Non-pigmented ciliary epithelial cell (primary cell): ENCODE measurements around the gene TPSB2.
"Not testable (repeated sequence)": the region's sequence is repeated elsewhere in the genome, so short reads cannot be mapped to it uniquely, and the experiment has no call there.

Source experiments
- DNase-seq: peaks from one replicate; pipeline ENCODE4 v3.0.0-alpha.2; 2010; ENCODE audit warnings: low read depth

The TPSB2 gene

GRCh38 chr16:1230084-1230470, at the start of gene TPSB2:
TSS of gene TPSB2 (minus strand) at chr16:1230184. CDS start at chr16:1229951, 233 bp downstream.
- DNase-seq, result not testable (repeated sequence)

- no peak for DNase-seq
Observed at GRCh38 chr16:1279081-1279944, 49.3 kb upstream of the TPSB2 start.

- DNase-seq, result no peak
Observed at GRCh38 chr16:1278477-1278876, 48.5 kb upstream of the TPSB2 start.

GRCh38 chr16:1277617-1278282, 47.8 kb upstream of the TPSB2 start:
- no peak for DNase-seq

- no peak for DNase-seq
Observed at GRCh38 chr16:1277151-1277598, 47.2 kb upstream of the TPSB2 start.

- no peak for DNase-seq
Observed at GRCh38 chr16:1276580-1276878, 46.5 kb upstream of the TPSB2 start.

GRCh38 chr16:1275791-1276579, 46.0 kb upstream of the TPSB2 start:
- DNase-seq, result no peak

DNA sequence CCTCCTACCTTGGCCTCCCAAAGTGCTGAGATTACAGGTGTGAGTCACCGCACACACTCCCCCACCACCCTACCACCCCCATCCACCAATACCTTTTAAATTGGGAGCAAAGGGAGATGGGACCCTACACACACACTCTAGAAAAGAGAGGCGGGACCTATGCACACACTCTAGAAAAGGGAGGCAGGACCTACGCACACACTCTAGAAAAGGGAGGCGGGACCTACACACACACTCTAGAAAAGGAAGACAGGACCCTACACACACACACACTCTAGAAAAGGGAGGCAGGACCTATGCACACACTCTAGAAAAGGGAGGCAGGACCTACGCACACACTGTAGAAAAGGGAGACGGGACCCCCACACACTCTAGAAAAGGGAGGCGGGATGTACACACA, 44.8 kb upstream of the TPSB2 start:
- DNase-seq, result no peak

DNA sequence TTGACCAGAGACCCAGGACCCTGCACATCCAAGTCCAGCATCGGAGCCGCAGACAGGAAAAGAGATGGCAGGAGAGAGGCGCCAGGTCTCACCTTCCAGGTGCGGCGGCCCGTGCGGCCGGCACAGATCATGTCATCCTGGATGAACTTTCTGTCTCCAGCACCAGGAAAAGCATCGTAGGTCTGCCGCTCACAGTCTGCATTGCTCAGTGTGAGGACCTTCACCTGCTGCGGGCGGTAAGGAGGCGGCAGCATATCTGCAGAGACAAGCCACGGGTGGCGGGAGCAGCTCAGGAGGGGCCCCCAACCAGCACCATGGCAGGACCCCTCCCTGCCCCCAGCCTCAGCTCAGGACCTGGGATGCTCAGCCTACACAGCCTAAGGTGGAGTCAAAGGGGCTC, 43.8 kb upstream of the TPSB2 start:
- DNase-seq, result no peak

DNA sequence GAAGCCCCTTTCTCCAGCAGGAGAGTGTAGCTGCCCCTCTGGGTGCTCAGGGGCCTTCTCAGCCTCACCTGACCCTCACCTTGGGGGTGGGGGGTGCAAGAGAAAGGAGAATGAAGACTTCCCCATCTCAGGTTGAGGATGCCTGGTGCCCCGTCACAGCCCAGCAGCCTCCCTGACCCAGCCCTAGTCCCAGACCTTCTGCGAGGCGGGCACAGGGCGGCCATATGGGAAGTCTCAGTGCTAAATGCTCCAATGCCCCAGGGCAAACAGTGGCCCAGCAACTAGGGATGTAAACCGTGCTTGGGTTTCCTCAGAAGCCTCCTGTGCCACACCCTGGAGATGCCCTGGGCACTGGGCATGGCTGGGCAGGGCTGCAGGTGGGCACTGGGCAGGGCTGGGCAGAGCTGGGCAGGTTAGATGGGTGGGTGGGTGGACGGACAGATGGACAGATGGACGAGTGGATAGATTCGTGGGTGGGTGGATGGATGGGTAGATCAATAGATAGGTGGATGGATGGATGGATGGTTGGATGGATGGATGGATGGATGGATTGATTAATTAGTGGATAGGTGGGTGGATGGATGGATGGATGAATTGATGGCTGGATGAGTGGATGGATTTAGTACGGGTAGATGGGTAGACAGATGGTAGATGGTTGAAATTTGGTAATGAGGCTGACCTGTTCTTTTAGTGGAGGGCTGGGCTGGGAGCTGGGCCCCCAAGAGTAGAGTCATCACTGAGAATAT, 42.6 kb upstream of the TPSB2 start:
- DNase-seq, result no peak

DNA sequence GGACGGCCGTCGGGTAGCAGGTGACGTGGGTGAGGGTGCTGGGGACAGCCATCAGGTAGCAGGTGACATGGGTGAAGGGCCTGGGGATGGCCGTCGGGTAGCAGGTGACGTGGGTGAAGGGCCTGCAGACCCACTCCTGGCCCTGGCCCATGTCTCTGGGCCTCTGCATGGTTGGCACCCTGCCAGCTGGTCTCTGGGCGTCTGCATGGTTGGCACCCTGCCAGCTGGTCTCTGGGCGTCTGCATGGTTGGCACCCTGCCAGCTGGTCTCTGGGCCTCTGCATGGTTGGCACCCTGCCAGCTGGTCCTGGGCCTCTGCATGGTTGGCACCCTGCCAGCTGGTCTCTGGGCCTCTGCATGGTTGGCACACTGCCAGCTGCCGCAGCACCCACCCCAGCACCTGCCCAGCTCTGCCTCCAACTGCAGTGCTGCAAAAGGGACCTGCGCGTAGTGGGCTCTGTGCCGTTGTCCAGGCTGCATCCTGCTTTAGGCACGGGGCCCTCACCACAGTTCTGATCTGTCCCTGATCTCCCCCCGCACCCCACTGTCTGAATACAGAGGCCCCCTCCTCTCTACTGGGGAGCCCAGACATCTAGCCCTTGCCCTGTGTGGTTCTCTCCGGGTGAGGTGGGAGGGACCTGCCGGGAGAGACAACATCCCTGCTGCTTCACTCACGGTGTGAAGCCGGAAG, 41.9 kb upstream of the TPSB2 start:
- not testable (repeated sequence) for DNase-seq

GRCh38 chr16:1271380-1271723, 41.4 kb upstream of the TPSB2 start:
- DNase-seq, result no peak

- not testable (repeated sequence) for DNase-seq
Observed at GRCh38 chr16:1269418-1269817, 39.4 kb upstream of the TPSB2 start.

- no peak for DNase-seq
Observed at GRCh38 chr16:1265826-1266225, 35.8 kb upstream of the TPSB2 start.

GRCh38 chr16:1265090-1265630, 35.2 kb upstream of the TPSB2 start:
- DNase-seq, result no peak

GRCh38 chr16:1264345-1265089, 34.5 kb upstream of the TPSB2 start:
- DNase-seq, result no peak

DNA sequence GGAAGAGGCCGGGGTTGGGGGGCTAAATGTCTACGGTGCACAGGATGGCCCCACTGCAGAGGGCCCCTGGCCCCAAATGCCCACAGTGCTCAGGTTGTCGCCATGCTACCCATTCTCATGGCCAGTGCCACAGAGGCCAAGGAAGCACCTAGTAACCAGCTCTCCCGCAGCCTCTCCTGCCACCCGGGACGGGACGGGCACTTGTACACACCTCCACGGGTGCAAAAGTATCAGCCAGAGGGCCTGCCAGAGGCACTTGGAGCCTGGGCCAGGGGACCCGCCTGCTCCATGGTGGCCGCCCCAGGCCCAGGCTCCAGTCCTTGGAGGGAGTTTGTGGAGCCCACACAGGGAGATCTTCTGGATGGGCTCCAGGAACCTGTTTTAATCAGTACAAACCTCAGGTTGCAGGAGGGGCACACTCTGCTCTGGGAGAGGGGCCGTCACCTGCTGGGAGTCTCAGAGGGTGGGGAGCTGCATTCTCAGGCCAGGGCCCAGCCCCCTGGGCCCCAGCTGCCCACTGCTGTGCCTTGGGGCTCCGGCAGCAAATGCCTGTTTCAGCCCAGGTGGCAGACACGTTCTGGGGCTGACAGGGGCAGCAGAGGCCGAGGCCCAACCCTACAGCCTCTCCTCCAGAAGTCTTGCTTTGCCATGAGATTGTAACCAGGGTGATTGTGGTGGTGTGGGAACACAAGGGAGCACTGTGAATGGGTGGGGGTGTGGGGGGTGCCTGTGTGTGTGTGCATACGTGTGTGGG, 33.8 kb upstream of the TPSB2 start:
- DNase-seq, result no peak

- no peak for DNase-seq
Observed at GRCh38 chr16:1262846-1263221, 32.9 kb upstream of the TPSB2 start.

DNA sequence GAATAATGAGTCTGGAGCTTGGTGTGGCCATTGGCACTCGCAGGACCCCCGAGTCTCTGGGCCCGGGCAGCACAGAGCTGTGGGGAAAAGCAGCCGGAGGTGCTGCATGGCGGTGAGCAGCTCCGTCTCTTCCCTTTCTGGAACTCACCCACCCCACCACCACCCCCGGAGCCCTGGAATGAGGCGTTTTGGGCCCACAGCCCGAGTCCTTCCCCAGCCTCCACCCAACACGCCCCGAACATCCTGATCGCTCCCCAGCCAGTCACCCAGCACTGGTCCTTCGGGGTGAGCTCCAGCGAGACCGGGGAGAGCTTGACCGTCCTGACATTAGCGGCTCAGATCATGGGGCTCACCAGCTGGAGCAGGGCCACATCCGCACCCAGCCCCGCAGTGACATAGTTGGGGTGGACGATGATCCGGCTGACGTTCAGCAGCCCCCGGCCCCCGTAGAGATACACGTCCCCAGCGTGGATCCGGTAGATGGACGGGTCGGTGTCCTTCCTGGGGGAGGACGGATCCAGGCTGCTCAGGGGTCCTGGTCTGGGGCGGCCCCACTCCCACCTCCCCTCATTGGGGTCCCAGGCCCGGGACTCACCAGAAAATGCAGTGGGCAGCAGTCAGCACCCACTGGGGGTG, 32.3 kb upstream of the TPSB2 start:
- DNase-seq, result no peak
